H4 (cell line): Measurements from ENCODE around the gene GPR139. TPM values are rescaled to one million over a fixed set of nuclear protein-coding genes. Genes with fewer than 3 reads are reported as not detected.

Experiments
- DNase-seq: peaks from one replicate; pipeline ENCODE4 v3.0.0-alpha.2; 2015; ENCODE audit warnings: low spot score
- total RNA-seq: library from RNA; depleted of rRNA; stranded (reverse); fragments of >200 nt; shearing (Covaris generic); gene quantifications from 2 replicates; pipeline ENCODE4 v1.2.3, GENCODE V29; 2014; rRNA removed

The GPR139 gene
- total RNA-seq: not detected in 2 replicates

- no peak for DNase-seq
Observed at GRCh38 chr16:20073203-20074098, at the start of gene GPR139. TSS of gene GPR139 (minus strand) at chr16:20073890. CDS start at chr16:20073616, 274 bp downstream.

- DNase-seq: no peak
Observed at GRCh38 chr16:20122011-20122410, 48.3 kb upstream of the GPR139 start.

- DNase-seq: peak; percentile 83
Observed at GRCh38 chr16:20114356-20114755, 40.7 kb upstream of the GPR139 start.

GRCh38 chr16:20111143-20111542 is 37.5 kb upstream of the GPR139 start:
- no peak for DNase-seq

- DNase-seq: no peak
Observed at GRCh38 chr16:20107083-20107482, 33.4 kb upstream of the GPR139 start.

DNA sequence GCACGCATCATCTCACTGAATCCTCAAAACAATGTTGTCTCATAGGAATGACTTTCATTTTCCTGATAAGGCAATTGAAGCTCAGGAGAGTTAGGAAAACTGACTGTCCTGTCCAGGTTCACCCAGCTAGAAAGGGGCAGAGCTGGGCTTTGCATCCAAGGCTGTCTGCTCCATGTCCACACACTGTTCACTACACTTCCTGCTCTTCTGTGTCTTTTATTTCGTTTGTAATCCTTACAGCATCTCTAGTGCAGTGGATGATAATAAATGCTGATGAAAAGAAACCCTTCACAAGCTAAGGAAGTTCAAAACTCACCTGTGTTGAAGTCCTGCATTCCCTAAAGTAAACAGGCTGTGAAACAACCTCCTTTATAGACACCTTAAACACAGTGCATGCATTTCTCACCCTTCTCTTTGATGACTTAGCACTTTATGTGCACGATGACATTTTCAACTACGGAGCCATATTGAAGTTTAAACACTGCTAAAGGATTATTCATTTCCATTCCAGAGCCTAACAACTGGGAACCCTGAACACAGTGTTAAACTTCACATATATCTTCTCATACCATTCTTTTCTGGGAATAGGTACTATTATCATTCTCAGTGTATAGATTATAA is 31.0 kb upstream of the GPR139 start:
- no peak for DNase-seq

DNA sequence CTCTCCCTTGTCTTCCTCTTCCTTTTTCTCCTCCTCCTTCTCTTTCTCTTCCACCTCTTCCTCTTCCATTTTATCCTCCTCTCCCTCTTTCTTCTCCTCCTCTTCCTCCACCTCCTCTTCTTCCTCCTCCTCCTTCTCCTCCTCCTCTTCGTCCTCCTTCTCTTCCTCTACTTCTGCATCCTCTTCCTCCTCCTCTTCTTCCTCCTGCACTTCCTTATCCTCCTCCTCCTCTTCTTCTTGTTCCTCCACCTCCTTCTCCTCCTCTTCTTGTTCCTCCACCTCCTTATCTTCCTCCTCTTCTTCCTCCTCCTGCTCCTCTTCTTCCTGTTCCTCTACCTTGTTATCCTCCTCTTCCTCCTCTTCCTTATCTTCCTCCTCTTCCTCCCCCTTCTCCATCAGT is 28.8 kb upstream of the GPR139 start:
- no peak for DNase-seq

DNA sequence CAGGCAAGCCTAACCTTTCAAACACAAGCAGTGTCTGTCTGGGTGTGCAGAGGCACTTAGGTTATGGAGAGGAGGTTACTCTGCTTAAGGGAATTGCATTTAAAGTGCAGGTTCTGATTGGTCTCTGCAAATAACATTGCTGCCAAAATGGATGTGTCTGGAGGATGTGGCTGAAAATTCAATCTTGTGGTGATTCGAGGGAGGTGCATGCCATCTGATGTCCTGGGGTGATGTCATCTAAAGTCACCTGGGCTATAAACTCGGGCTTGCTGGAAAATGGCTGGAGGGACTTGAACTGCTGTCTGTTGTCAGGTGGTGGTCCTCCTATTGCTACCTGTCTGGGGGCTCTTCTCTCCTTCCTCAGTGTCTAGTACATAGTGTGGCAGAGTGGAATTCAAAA is 28.3 kb upstream of the GPR139 start:
- no peak for DNase-seq

DNA sequence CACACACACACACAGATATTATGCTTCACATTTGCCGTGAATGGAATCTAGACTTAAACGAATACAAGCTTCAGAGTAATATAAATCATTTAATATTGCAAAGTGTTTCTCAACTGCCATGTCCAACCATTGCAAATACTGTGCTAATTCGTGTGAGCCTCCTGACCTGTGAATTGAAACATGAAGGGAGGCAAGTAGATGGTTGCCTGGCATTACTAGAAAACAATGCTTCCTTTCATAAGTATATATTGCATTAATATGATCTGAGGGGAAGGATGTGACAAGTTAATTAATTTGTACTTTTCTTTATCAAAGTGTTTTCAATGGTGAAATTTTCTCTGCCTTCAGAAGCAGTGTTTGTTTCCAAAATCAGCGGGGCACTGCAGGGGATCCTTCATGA is 25.7 kb upstream of the GPR139 start:
- no peak for DNase-seq

DNA sequence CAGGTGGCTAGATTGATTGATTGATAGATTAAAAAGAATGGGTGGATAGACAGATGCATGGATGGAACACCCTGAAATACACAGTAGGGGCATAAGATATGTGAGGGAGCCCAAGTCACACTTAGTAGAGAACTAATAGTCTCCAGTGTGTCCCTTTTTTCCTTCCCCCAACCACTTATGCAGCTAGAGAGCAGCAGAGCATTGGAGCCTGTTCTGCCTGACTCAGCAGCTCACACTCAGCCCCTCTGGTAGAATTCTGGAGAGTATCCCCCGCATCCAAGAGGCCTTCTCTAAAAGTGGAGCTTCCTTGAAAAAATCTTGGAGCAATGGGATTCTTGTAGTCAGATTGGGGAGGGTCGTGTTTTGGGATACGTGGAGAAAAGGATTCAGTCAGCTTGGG is 20.5 kb upstream of the GPR139 start:
- DNase-seq: no peak

- DNase-seq: no peak
Observed at GRCh38 chr16:20089246-20089965, 15.7 kb upstream of the GPR139 start.

DNA sequence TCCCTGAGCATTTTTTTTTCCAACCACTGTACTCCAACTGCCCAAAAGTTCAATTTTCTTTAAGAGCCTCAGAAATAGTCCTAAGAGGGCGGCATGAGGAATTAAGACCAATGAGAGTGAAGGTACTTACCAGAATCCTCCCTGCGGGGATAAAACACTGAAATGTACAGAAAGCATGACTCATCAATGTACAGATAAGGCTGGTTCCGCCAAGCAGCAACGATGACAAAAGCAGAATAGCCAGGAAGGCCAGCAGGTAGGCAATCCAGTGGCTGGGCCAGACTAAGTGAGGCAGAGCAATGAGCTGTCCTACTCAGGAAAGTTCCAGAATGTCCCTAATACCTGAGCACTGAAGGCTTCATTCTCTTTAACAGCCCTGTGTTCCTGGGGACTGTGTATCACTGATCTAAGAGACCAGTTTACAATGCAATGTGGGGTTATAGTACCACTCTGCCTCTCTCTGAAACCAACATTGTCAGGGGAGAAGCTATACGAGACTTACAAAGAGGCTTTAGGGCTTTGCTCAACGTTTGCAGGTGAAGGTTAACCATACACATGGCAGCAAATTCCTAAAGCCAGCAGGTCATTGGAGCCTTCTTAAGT is 11.0 kb upstream of the GPR139 start:
- no peak for DNase-seq

DNA sequence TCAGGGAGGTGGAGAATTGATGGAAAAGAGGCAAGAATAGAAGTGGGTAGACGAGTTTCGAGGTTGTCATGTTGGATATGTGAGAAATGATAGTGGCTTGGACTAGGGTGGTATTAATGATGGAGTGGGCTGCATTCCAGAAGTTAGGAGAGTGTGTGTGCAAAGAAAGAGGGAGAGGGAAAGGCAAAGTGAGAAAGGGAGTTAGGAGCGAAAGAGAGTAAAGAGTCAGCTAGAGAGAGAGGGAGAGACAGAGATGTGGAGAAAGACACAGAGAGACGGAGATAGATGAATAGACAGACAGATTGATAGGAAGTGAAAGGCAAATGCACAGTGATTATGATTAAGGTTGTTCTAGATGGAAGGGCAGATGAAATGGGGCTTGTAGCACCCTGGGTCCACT is 5.4 kb upstream of the GPR139 start:
- DNase-seq: no peak

DNA sequence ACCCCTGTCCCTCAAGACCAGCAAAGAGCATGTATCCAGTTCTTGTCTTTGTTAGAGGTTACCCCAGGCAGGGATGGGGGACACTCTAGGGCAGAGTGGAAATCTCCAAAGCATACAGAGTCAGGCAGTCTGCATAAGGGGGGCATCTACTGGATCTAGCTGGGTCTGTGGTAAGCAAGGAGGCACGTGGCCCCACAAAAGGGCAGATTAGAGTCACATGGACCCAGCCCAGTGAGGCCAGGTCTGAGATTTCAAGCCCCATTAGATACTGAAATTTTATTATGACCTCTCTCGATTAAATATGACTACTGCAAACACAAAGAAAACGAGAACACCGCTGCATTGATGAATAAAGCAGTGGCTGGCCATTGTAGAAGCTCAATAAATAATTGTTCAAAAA is 1.6 kb upstream of the GPR139 start:
- no peak for DNase-seq

GRCh38 chr16:20074099-20074991 is 655 bp upstream of the GPR139 start:
- DNase-seq: no peak

GRCh38 chr16:20072874-20073202 is 852 bp downstream of the GPR139 start:
- no peak for DNase-seq

GRCh38 chr16:20072146-20072873 is 1.4 kb downstream of the GPR139 start:
- DNase-seq: no peak

DNA sequence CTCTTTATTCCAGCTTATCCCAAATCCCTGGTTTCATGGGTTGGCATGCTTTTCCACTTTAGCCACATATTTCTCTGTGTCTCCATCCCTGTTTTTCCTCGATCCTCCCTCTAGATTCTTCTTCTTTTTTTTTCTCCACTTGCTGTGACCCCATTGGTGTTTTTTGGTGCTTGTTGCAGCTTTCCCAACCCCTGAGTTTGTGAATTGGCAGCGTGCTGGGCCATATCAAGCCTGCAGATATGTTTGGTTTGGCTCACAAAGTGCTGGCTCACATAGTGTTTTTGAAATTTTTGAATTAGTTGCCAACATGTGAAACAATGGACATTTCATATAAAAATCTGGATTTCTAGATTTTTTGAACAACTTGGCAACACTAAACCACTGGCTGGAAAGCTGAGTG is 8.8 kb downstream of the GPR139 start:
- no peak for DNase-seq

DNA sequence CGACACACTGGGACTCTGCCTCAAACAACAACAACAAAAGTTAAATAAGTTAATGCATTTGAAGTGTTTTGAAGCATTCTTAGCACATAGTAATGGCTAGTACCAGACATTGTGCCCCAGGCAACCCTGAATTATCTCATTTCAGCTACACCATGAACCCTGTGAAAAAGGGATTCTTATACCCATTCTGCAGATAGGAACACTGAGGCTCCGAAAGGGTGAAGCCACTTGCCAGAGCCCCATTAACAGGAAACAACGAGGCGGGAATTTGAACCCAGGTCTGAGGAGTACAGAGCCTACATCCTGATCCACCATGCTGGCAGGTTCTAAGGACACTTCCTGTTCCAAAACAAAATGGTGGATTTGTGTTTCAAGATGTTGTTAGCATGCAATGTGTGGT is 9.2 kb downstream of the GPR139 start:
- no peak for DNase-seq

DNA sequence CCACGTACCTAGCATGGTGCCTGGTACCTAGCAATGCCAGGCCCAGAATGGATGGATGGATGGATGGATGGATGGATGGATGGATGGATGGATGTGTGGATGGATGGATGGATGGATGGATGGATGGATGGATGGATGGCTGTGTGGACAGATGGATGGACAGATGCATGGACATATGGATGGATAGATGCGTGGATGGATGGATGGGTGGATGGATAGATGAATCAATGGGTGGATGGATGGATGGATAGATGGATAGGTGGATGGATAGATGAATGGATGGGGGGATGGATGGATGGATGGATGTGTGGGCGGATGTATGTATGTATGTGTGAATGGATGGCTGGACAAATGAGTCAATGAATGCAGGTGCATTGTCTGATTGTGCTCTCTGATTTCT is 12.6 kb downstream of the GPR139 start:
- no peak for DNase-seq

DNA sequence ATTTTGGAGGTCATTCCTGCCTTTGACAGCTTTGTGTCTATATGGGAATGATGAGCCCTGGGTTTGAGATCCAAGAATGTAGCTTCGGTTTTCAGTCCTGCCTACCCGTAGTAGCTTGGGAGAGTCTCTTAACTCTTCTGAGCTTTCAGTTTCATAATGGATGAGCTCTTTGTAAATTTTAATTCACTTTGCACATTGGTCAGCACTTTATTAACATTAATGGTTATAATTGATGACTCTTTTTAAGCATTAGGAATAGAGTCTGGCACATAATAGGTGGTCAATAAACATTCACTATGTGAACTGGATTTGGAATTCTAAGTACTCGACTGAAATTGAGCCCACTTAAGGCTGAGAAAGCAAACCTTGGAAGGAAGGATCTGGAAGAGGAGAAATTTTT is 17.3 kb downstream of the GPR139 start:
- DNase-seq: no peak
